GM18526 (cell line): ENCODE measurements around the gene PSTPIP1.

Experiments
- POLR2A ChIP-seq: IDR thresholded peaks from 3 replicates; pipeline ENCODE4 v1.6.1; 2011; ENCODE audit not compliant: insufficient read length; ENCODE audit errors: extremely low read depth

The PSTPIP1 gene

DNA sequence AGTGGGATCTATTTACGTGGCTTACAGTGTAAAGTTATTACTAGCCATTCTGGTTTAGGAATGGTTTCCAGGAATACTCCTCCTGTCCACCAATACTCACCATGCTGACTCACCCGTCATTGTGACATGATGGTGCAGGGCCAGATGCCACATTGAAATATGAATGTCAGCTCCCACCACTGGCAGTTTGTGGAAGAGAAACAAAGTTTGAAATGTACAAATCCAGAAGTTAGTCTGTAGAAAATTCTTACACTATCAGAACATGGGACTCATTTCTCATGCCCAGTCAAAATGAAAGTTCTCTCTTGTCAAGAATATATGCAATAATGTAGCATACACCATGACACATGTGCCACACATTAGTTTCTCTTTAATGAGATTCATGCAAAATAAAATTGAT lies 90.4 kb downstream of the PSTPIP1 start:
- TF ChIP-seq POLR2A, result no peak
